IMR-90 (cell line): Measurements from ENCODE around the gene NUDT3. TPM values are rescaled to one million over a fixed set of nuclear protein-coding genes. Genes with fewer than 3 reads are reported as not detected.

ENCODE experiments used
- ATAC-seq: fragments of 200-7000 bp; cut with Tn5 transposase; 2 replicates; pipeline ENCODE4 v1.9.1; 2020; ENCODE audit warnings: low read depth, mild to moderate bottlenecking, moderate library complexity
- BruUV-seq: library from RNA; stranded (reverse); fragments of 400-500 nt; replicated peaks from 2 replicates; lab custom pipeline; 2021; lab: Mats Ljungman, UMichigan
- CTCF ChIA-PET: fragments of 300-600 bp; formaldehyde crosslinking; extraction: SDS; loops from one replicate; lab custom pipeline; 2021; ENCODE audit warnings: antibody characterized with exemption; lab: Yijun Ruan, JAX
- POLR2A ChIA-PET: fragments of 300-600 bp; sonication (Branson Sonifier 250); formaldehyde crosslinking; loops from one replicate; lab custom pipeline; 2022; ENCODE audit warnings: antibody characterized with exemption; ENCODE audit not compliant: unreplicated experiment; lab: Charles Lee
- DNase-seq: peaks from one replicate; pipeline ENCODE4 v3.0.0; 2013
- H2AFZ ChIP-seq: replicated peaks from 2 replicates; pipeline ENCODE3; 2013; ENCODE audit warnings: low read length, mild to moderate bottlenecking; ENCODE audit not compliant: poor library complexity
- H2AK5ac ChIP-seq: 2 replicates; pipeline ENCODE4 v1.6.1; 2013; ENCODE audit warnings: low read depth, low read length, inconsistent platforms
- H2AK9ac ChIP-seq: replicated peaks from 2 replicates; pipeline ENCODE3; 2013; ENCODE audit warnings: mild to moderate bottlenecking, low read depth, low read length, moderate library complexity; ENCODE audit not compliant: poor library complexity
- H2BK120ac ChIP-seq: 2 replicates; pipeline ENCODE4 v1.6.1; 2013; ENCODE audit warnings: low read depth, low read length, inconsistent platforms
- H2BK15ac ChIP-seq: 3 replicates; pipeline ENCODE4 v1.6.1; 2013; ENCODE audit warnings: low read depth, low read length, inconsistent platforms
- H2BK20ac ChIP-seq: 2 replicates; pipeline ENCODE4 v1.6.1; 2013; ENCODE audit warnings: low read depth, mild to moderate bottlenecking, inconsistent platforms, low read length, moderate library complexity
- H2BK5ac ChIP-seq: 2 replicates; pipeline ENCODE4 v1.6.1; 2013; ENCODE audit warnings: mild to moderate bottlenecking, low read depth, low read length, inconsistent platforms; ENCODE audit not compliant: poor library complexity, severe bottlenecking
- H3K14ac ChIP-seq: replicated peaks from 2 replicates; pipeline ENCODE4 v1.6.1; 2013; ENCODE audit warnings: low read depth, low read length, inconsistent platforms
- H3K18ac ChIP-seq: 2 replicates; pipeline ENCODE4 v1.6.1; 2013; ENCODE audit warnings: low read depth, low read length, control low read depth
- H3K23ac ChIP-seq: 2 replicates; pipeline ENCODE4 v1.6.1; 2013; ENCODE audit warnings: low read depth, low read length, inconsistent platforms
- H3K27ac ChIP-seq: 2 replicates; pipeline ENCODE4 v1.5.1; 2013; ENCODE audit warnings: mild to moderate bottlenecking, control low read depth, low read length; ENCODE audit not compliant: insufficient read depth
- H3K27me3 ChIP-seq: 2 replicates; pipeline ENCODE4 v1.6.1; 2013; ENCODE audit warnings: low read length; ENCODE audit not compliant: control insufficient read depth, insufficient read depth
- H3K36me3 ChIP-seq: 2 replicates; pipeline ENCODE4 v1.6.1; 2013; ENCODE audit warnings: low read length, mixed read lengths; ENCODE audit not compliant: control insufficient read depth, insufficient read depth
- H3K4ac ChIP-seq: 2 replicates; pipeline ENCODE4 v1.6.1; 2013; ENCODE audit warnings: low read depth, low read length, inconsistent platforms
- H3K4me1 ChIP-seq: 2 replicates; pipeline ENCODE4 v1.6.1; 2013; ENCODE audit warnings: low read length, mixed read lengths; ENCODE audit not compliant: control insufficient read depth, insufficient read depth
- H3K4me2 ChIP-seq: 2 replicates; pipeline ENCODE4 v1.6.1; 2013; ENCODE audit warnings: low read depth, mild to moderate bottlenecking, control low read depth, low read length, moderate library complexity
- H3K4me3 ChIP-seq: 2 replicates; pipeline ENCODE4 v1.5.1; 2013; ENCODE audit warnings: low read depth, mild to moderate bottlenecking, control low read depth, low read length, moderate library complexity; ENCODE audit not compliant: insufficient read depth
- H3K56ac ChIP-seq: 2 replicates; pipeline ENCODE4 v1.6.1; 2013; ENCODE audit warnings: low read length, inconsistent platforms; ENCODE audit not compliant: insufficient read depth; ENCODE audit errors: extremely low read depth
- H3K79me1 ChIP-seq, 2 experiments: 2 replicates each; pipeline ENCODE4 v1.6.1; 2013; ENCODE audit warnings: low read length in 2 of 2, inconsistent platforms in 1 of 2, low read depth in 1 of 2
- H3K9ac ChIP-seq: 2 replicates; pipeline ENCODE4 v1.6.1; 2013; ENCODE audit warnings: low read depth, low read length, control low read depth
- H3K9me1 ChIP-seq: 2 replicates; pipeline ENCODE4 v1.6.1; 2013; ENCODE audit warnings: low read length, inconsistent platforms; ENCODE audit not compliant: insufficient read depth
- H3K9me3 ChIP-seq: 2 replicates; pipeline ENCODE4 v1.6.1; 2013; ENCODE audit warnings: low read length; ENCODE audit not compliant: control insufficient read depth, insufficient read depth
- H4K20me1 ChIP-seq: 2 replicates; pipeline ENCODE4 v1.6.1; 2013; ENCODE audit warnings: low read length, inconsistent platforms; ENCODE audit not compliant: insufficient read depth
- H4K5ac ChIP-seq: 2 replicates; pipeline ENCODE4 v1.6.1; 2013; ENCODE audit warnings: mild to moderate bottlenecking, low read depth, low read length, control low read depth
- H4K8ac ChIP-seq, 2 experiments: 2 replicates each; pipeline ENCODE4 v1.6.1; 2013; ENCODE audit warnings: low read depth in 2 of 2, low read length in 2 of 2, control low read depth in 1 of 2, inconsistent platforms in 1 of 2
- H4K91ac ChIP-seq: 2 replicates; pipeline ENCODE4 v1.6.1; 2013; ENCODE audit warnings: low read depth, low read length, inconsistent platforms; ENCODE audit not compliant: insufficient read depth
- CEBPB ChIP-seq: IDR thresholded peaks from 2 replicates; pipeline ENCODE4 v1.6.1; 2012; ENCODE audit warnings: low read depth, low read length, improper control_type of control experiment
- CTCF ChIP-seq: conservative IDR thresholded peaks from 2 replicates; pipeline ENCODE4 v1.5.1; 2012; ENCODE audit warnings: mild to moderate bottlenecking, low read depth, low read length, improper control_type of control experiment
- ELK1 ChIP-seq: fragments of 150-350 bp; IDR thresholded peaks from 2 replicates; pipeline ENCODE4 v1.6.1; 2016; ENCODE audit warnings: low read depth, mild to moderate bottlenecking, low read length, moderate library complexity, borderline replicate concordance
- FOS ChIP-seq: fragments of 150-350 bp; IDR thresholded peaks from 2 replicates; pipeline ENCODE4 v1.6.1; 2016; ENCODE audit warnings: low read depth, low read length
- MAFK ChIP-seq: IDR thresholded peaks from 2 replicates; pipeline ENCODE4 v1.6.1; 2012; ENCODE audit warnings: low read depth, low read length, improper control_type of control experiment
- MAZ ChIP-seq: IDR thresholded peaks from 2 replicates; pipeline ENCODE4 v1.6.1; 2012; ENCODE audit warnings: low read depth, mild to moderate bottlenecking, low read length, improper control_type of control experiment, moderate library complexity, borderline replicate concordance
- NFE2L2 ChIP-seq: fragments of 150-350 bp; IDR thresholded peaks from 2 replicates; pipeline ENCODE4 v1.6.1; 2016; ENCODE audit warnings: low read depth, mild to moderate bottlenecking, low read length
- POLR2A ChIP-seq: IDR thresholded peaks from 2 replicates; pipeline ENCODE4 v1.6.1; 2012; ENCODE audit warnings: mild to moderate bottlenecking, low read depth, low read length
- RAD21 ChIP-seq: IDR thresholded peaks from 2 replicates; pipeline ENCODE4 v1.6.1; 2012; ENCODE audit warnings: low read length, improper control_type of control experiment
- RCOR1 ChIP-seq: IDR thresholded peaks from 2 replicates; pipeline ENCODE4 v1.6.1; 2012; ENCODE audit warnings: mild to moderate bottlenecking, low read length, improper control_type of control experiment; ENCODE audit not compliant: insufficient replicate concordance
- RFX5 ChIP-seq: IDR thresholded peaks from 2 replicates; pipeline ENCODE4 v1.8.0; 2012; ENCODE audit warnings: low read depth, mild to moderate bottlenecking, low read length, moderate library complexity
- SMC3 ChIP-seq: fragments of 150-350 bp; IDR thresholded peaks from 2 replicates; pipeline ENCODE4 v1.6.1; 2016; ENCODE audit warnings: low read depth, mild to moderate bottlenecking, antibody characterized with exemption, low read length, moderate library complexity
- USF2 ChIP-seq: fragments of 150-350 bp; IDR thresholded peaks from 2 replicates; pipeline ENCODE4 v1.6.1; 2017; ENCODE audit warnings: mild to moderate bottlenecking, antibody characterized with exemption, low read length, low read depth
- WGBS, 2 experiments: methylation state at CpG; one replicate each; pipeline versions ENCODE4 v1.1.5 to v1.1.7; 2013; ENCODE audit warnings: missing lambda C conversion rate in 2 of 2; ENCODE audit not compliant: insufficient read length in 1 of 2; ENCODE audit errors: extremely low coverage in 2 of 2; 5-methylcytosine and 5-hydroxymethylcytosine counted together
- dilution Hi-C: fragments of 300-500 bp; cut with HindIII; formaldehyde crosslinking; loops from one replicate; pipeline ENCODE4 v1.14.3; 2018; ENCODE audit warnings: low sequenced_read_pairs; ENCODE audit not compliant: unreplicated experiment
- in situ Hi-C: fragments of 300-500 bp; cut with MboI; formaldehyde crosslinking; loops from 3 replicates; pipeline ENCODE4 v1.14.3; 2019; ENCODE audit warnings: low sequenced_read_pairs, inconsistent platforms, mixed read lengths
- intact Hi-C: fragments of 100-400 bp; cut with micrococcal nuclease; formaldehyde crosslinking; loops from 2 replicates; pipeline ENCODE4 v1.10.0; 2022
- polyA plus RNA-seq, 3 experiments: library from polyadenylated mRNA; depleted of rRNA; stranded (reverse); fragments of >200 nt; gene quantifications; 2 replicates each; pipeline ENCODE4 v1.2.3, GENCODE V29; 2012; ENCODE audit warnings: low replicate concordance in 1 of 3
- total RNA-seq: library from RNA; depleted of rRNA; stranded (reverse); fragments of >200 nt; gene quantifications from 2 replicates; pipeline ENCODE4 v1.2.3, GENCODE V29; 2012

NUDT3 gene
- total and polyA plus RNA-seq, 2 of the 4 experiments (the other 2 are of a cell fraction) = 10.1 to 17.2 TPM

- CTCF ChIA-PET = interaction anchor here (0.5 to 1.0 kb wide), 3 partner anchors 13 to 643 kb away, joined by 3 to 4 read pairs (median 4); no protein-coding TSS in a partner anchor
- H3K9me3 ChIP-seq = no peaks in the 10 kb centered on the region
- dilution Hi-C loops = no loop called here
- TF ChIP-seq RCOR1 = peak; percentile 10
- peak; percentile 97 for TF ChIP-seq POLR2A
- no peak for TF ChIP-seq RFX5
- TF ChIP-seq CEBPB = no peak
- no peak for TF ChIP-seq RAD21
- TF ChIP-seq SMC3 = no peak
- no peak for TF ChIP-seq MAFK
- TF ChIP-seq CTCF = no peak
- TF ChIP-seq USF2 = no peak
- no peak for TF ChIP-seq FOS
- no peak for TF ChIP-seq NFE2L2
- TF ChIP-seq MAZ = peak; percentile 52
- TF ChIP-seq ELK1 = no peak
Measured at GRCh38 chr6:34236443-34237315, 155.8 kb downstream of the NUDT3 start, which contains the start of gene HMGA1. TSS of gene HMGA1 (plus strand) at chr6:34236873. CDS start at chr6:34240781, 3,908 bp downstream.

More at GRCh38 chr6:34236443-34237315, 155.8 kb downstream of the NUDT3 start, which contains the start of gene HMGA1:
- H3K36me3 ChIP-seq = peaks cover 8% of the 10 kb centered on the region
- intact Hi-C loops = loop anchor here (2.0 to 5.0 kb wide), 2 partner anchors 24 to 39 kb away; no protein-coding TSS in a partner anchor
- peak within 1 kb of the TSS; percentile 59; the same call in 1 of the 2 replicates for H2BK20ac ChIP-seq
- H3K4me2 ChIP-seq = peak within 1 kb of the TSS; percentile 96
- in situ Hi-C loops = no loop called here
- ATAC-seq (peak; percentile 78), DNase-seq (peak; percentile 86)
- peak within 1 kb of the TSS; percentile 76 for H3K4me3 ChIP-seq
- H2BK15ac ChIP-seq = peak within 1 kb of the TSS; percentile 38; the same call in 2 of the 3 replicates
- peak within 1 kb of the TSS; percentile 79 for H2AFZ ChIP-seq
- H4K5ac ChIP-seq = peak within 1 kb of the TSS; percentile 31
- peak within 1 kb of the TSS; percentile 85 for H3K4ac ChIP-seq
- peak within 1 kb of the TSS; percentile 96 for H2AK9ac ChIP-seq
- no TSS peak for BruUV-seq
- peak within 1 kb of the TSS; percentile 88 for H3K23ac ChIP-seq
- H2AK5ac ChIP-seq = peak within 1 kb of the TSS; percentile 93
- H3K9ac ChIP-seq = peak within 1 kb of the TSS; percentile 71
- peaks cover 2 to 29% of the 10 kb centered on the region in 2 experiments for H3K79me1 ChIP-seq
- H3K27me3 ChIP-seq = no peaks in the 10 kb centered on the region
- peaks cover 16% of the 10 kb centered on the region for H3K4me1 ChIP-seq
- peak within 1 kb of the TSS; percentile 47 for H4K91ac ChIP-seq
- H3K18ac ChIP-seq = peak within 1 kb of the TSS; percentile 42
- POLR2A ChIA-PET = interaction anchor here (0.5 to 1.0 kb wide), 12 partner anchors 9 to 1590 kb away, joined by 3 to 10 read pairs (median 4); no protein-coding TSS in a partner anchor
- H3K56ac ChIP-seq = peak within 1 kb of the TSS; percentile 46
- WGBS, 2 experiments = 0% methylated on average over 21 of the region's 91 CpGs; no CpG with 5 or more reads in 1 of the 2 experiments
- peak within 1 kb of the TSS; percentile 76 for H2BK5ac ChIP-seq
- H3K9me1 ChIP-seq = peaks cover 9% of the 10 kb centered on the region; the same call in 1 of the 2 replicates
- peak within 1 kb of the TSS; percentile 75 to 94 for H4K8ac ChIP-seq
- H4K20me1 ChIP-seq = peaks cover 20% of the 10 kb centered on the region
- peak within 1 kb of the TSS; percentile 86 for H3K14ac ChIP-seq
- H3K27ac ChIP-seq = peak within 1 kb of the TSS; percentile 78
- H2BK120ac ChIP-seq = peak within 1 kb of the TSS; percentile 66; the same call in 1 of the 2 replicates
